GM21423 (cell line): ENCODE data around the gene VWA7.

ENCODE experiments used
- ATAC-seq: cut with Tn5 transposase; IDR thresholded peaks from one replicate; pipeline ENCODE4 v1.9.1; 2021; ENCODE audit warnings: mild to moderate bottlenecking, moderate library complexity; ENCODE audit not compliant: unreplicated experiment

VWA7 gene

DNA sequence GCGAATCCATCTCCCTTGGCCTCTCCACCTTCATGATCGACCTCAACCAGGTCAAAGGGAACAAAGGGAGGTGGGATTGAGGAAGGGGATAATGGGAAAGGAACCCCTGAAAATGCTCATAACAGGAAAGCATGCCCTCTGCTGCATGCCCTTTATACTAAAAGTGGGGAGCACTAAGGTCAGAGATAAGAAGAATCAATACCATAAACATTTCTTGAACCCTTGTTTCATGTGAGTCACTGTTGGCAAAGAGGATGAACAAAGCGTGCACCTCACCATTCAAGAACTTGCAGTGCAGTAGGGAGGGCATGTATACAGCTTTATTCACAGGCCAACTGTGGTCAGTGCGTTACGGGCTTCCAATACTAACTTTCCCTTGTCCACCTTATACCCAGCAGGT, 16.3 kb downstream of the VWA7 start:
- ATAC-seq: no peak

DNA sequence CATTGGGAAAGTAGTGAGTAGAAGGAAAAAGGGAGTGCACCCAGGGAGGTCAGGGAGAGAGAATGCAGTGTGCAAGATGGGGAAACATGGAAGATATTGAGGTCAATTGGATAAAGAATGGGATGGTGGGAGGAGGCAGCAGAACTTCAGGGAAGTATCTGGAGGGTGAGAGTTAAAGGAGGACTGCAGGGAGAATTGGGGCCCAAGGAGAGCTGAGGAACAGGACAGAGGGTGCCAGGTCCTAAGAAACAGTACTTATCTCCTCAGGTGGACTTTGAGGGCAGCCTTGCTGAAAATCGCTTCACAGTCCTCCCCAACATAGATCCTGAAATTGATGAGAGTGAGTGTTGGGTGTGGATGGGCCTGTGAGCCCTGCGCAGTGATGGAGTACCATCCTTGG, 18.8 kb downstream of the VWA7 start:
- no peak for ATAC-seq

DNA sequence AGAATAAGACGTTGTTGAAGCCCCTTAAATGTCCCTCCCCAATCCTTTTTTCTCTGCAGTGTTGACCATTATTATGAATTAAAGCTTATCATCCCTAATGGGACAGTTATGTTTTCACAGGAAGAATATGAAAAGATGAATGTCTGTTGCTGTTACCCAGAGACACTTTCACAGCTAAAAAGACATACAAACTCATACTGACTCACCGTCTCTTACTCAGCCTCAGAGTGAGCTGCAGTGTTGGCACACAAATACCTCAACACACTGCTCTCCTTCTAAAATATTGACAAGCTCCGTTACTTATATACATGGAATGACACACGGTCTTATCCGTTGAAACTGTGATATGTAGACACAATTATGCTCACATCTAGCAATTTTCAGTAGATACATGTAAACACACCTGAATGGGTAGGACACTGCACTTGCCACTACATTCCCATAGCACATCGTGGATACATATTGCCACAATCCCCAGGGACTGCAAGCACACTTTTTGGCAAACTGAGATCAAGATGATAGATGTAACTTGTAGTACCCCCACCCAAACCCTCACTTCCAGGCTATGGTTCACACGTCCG, 24.3 kb downstream of the VWA7 start:
- no peak for ATAC-seq

DNA sequence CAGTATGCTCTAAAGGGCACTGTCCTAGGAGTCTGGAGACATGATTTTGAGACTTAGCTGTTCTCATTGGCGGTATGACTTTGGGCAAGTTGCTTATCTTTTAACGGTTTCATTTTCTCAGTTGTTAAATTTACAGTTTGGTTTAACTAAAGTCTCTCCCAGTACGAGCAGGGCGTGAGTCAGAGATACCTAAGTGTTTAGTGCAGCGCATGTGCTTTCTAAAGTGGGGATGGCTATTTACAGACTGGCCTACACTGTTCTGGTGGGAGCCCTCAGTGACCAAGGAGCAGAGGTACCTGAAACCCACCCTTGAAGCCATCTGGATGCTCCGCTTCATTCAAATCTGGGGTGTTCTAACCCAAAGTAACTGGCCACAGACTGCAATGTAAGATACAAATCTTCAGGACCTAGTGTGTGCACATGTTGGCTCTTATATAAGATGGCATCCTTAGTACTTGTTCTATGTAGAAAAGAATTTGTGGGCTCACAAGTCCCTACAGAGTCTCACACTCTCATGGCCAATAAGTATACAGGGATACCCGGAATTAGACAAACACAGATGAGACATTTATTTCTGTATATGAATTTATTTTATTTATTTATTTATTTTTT, 26.6 kb downstream of the VWA7 start:
- no peak for ATAC-seq

DNA sequence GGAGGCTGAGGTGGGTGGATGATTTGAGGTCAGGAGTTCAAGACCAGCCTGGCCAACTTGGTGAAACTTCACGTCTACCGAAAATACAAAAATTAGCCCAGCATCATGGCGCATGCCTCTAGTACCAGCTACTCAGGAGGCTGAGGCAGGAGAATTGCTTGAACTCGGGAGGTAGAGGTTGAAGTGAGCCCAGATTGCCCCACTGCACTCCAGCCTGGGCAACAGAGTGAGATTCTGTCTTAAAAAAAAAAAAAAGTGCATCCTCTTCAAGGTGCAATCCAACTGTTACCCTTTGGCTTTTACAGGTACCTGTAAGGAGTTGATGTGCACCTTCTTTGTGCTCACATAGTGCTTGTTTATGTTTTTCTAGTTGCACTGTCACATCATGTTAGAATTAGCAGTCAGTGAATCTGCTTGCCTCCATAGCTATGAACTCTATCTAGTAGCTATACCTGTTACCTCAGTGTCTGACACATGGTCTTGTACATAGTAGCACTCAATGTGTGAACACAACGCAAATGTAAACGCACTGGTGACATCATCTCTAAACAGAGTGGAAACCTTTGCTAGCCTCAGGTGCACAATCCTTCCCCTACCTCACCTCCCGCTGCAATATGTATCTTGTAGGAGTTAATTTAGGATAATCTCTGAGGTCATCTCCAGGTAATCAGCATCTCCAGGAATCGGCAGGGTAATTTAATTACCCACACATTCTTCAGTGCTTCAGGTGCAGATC, 27.7 kb downstream of the VWA7 start:
- ATAC-seq: no peak

DNA sequence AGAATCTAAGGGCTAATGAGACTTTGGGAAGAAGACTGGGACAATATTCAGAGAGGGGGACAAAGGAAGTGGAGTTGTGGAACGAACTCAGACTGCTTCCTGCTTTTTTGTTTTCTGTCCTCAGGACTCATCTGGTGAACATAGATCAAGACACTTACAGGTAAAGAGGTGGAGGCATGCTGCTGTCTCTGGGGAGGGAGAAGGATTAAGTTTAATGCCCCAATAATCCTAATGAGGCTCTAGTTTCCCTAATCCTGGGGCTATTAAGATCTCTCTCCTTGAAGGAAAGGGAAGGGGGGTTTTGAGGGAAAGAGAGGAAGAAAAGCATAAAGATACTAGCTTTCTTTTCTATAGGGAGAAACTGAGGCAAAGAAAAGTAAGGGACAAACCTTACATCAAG, 32.7 kb downstream of the VWA7 start:
- ATAC-seq: no peak

DNA sequence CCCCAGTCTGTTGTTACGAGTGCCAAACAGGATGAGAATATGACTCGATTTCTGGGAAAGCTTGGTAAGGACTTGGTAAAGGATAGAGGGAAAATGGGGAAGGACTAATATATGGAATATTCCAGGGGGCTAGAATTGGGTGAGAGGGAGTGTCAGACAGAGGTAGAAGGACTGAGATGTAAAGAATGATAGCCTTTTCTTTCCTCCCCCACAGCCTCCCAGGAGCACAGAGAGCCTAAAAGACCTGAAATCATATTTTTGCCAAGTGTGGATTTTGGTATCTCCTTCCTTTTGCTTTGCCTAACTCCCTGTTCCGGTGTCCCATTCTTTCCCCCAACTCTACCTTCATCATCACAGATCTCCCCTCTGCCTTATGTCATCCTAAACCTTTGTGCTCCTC, 34.2 kb downstream of the VWA7 start:
- no peak for ATAC-seq

DNA sequence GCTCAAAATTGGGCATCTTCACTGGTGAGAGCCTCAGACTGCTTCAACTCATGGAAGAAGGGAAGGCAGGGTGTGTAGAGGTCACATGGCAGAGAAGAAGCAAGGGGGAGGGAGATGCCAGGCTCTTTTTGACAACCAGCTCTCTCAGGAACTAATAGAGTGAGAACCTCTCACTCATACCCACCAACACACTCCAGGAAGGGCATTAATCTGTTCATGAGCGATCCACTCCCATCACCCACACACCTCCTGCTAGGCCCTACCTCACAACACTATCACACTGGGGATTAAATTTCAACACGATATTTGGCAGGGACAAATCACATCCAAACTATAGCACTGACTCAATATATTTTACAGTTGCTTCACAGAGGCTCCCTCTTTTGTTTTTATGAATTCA, 35.3 kb downstream of the VWA7 start:
- ATAC-seq: no peak

DNA sequence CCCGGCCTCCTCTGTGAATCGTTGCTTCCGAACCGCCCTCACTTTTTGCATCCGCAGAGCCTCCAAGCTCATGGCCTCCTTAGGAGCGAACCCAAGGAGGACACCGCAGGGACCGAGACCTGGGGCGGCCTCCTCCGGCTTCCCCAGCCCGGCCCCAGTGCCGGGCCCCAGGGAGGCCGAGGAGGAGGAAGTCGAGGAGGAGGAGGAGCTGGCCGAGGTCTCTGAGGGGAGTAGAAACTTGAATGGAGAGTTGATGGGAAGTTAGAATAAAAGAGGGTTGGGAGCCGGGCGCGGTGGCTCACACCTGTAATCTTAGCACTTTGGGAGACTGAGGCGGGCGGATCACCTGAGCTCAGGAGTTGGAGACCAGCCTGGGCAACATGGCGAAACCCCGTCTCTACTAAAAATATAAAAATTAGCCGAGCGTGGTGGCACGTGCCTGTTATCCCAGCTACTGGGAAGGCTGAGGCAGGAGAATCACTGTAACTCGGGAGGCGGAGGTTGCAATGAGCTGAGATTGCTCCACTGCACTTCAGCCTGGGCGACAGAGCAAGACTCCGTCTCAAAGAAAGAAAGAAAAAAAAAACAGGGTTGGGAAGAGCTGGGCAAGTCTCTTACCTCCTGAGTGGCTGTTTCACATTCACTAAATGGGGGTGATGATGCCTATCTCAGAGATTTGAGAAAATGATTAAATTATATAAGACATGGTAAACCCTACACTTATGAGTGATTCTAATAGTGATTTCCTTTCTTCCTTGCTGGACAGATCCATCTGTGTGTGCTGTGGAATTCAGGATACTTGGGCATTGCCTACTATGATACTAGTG, 36.5 kb downstream of the VWA7 start:
- no peak for ATAC-seq

DNA sequence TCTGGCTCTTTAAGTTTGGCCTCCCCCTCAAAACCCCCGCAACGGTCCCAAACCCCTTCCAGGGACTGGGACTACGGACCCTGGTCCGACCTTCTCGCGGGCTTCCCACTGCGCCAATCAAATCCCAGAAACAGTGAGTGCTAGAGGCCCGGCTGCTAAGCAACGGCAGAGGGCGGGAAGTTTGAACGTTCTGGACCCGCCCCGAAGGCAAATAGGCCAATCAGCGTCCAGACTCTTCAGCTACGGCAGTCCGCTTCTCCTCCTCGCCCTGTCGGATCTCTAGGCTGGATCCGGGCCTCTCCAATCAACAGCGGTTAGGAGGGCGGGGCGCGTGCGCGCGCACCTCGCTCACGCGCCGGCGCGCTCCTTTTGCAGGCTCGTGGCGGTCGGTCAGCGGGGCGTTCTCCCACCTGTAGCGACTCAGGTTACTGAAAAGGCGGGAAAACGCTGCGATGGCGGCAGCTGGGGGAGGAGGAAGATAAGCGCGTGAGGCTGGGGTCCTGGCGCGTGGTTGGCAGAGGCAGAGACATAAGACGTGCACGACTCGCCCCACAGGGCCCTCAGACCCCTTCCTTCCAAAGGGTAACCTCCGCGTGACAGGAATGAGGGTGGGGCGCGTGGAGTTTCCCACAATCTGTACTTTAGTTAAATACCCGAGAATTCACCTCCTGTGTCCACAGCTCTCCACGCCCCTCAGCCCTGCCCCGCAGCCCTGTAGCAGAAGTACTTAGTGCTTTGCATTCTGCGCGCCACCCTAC, 37.3 kb downstream of the VWA7 start, which contains the start of gene MSH5:
Gene MSH5, plus strand, starts transcription at position 367 of the 758 bp plus-strand sequence. CDS start 462 bp downstream, outside the sequence.
- peak; percentile 69 for ATAC-seq

DNA sequence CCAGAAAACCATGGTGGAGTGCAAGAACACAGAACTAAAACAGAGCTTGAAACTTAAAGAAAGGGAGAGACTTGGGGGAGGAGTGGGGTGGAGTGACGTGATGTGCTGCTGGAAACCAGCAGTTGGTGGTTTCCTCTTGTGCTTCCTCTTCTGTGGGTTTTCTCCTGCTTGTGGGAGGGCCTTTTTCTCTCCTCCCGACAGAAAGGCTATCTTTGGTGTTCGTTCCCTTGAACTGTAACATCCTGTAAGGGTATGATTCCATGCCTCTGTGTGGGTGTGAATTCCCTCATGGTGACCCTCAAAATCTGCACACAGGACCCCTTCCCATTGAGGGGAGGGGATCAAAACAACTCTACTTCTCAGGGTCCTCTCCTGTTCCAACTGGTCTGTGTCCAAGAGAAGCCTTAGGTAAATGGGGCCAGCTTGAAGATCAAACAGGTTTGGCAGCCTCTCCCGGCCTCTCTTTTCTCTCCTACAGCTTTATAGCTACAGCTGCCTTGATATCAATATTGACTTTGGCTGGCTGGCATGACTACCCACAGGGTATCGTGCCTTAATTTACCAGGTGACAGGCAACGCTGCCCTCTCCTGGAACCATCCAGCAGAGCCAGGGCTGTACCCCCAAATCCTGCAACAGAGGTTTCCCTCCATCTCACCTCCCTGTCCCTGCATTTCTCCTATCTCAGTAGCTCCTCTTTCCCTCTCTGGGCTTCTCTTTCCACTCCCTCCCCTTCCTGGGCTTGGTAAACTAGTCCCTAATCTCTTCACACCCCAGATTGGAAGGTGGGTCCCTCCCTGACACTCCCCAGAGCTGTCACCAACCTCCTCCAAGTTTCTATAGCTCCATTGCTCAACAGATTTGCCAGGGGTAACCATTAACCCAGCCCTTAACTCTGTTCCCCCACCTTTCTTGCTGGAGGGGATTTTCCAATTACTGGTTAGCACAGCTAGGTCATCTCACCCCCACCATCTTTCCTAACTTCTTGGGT, 38.8 kb downstream of the VWA7 start:
- no peak for ATAC-seq

DNA sequence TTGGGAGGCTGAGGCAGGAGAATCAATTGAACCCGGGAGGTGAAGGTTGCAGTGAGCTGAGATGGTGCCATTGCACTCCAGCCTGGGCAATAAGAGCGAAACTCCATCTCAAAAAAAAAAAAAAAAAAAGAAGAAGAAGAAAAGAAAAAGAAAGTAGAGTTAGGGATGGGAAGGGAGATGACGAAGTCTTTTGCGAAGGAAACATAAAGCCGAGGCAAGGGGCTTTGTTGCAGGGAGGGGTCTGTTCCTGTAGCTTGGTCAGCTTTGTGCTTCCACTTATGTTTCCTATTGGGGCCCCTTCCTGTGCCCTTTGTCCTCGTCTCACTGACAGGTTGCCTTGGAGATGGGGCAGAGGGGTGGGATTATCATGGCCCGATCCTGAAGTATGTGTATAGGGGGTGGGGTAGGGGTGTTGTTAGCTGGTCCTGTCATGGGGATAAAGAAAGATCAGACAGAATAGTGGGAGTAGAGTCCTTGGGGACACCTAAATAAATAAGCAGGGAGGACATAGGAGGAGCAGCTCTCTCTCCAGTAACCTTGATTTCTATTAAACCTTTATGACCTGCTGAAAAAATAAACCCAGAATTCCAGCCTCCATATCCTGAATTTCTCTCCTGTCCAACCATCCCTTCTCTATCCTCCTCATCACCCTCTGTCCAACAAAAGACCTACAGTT, 39.7 kb downstream of the VWA7 start:
- no peak for ATAC-seq

DNA sequence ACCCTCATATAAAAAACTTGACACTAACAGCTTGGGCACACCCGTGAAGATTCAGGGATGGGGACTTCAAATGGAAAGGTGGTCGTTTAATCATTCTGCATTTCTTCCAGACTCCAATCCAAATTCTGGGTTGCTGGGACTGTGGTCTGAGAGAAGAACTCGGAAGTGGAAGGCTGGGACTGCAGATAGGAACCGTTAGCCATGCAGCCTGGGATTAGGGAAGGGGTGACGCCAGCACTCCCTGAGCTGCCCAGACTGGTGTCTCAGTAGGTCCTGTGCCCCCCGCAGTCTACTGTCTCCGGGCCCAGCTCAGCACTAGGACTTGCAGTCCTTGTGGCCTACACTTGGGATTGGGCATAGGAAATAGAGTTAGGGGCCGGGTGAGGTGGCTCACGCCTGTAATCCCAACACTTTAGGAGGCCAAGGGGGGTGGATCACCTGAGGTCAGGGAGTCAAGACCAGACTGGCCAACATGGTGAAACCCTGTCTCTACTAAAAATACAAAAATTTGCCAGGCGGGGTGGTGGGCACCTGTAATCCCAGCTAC, 40.3 kb downstream of the VWA7 start:
- ATAC-seq: no peak

DNA sequence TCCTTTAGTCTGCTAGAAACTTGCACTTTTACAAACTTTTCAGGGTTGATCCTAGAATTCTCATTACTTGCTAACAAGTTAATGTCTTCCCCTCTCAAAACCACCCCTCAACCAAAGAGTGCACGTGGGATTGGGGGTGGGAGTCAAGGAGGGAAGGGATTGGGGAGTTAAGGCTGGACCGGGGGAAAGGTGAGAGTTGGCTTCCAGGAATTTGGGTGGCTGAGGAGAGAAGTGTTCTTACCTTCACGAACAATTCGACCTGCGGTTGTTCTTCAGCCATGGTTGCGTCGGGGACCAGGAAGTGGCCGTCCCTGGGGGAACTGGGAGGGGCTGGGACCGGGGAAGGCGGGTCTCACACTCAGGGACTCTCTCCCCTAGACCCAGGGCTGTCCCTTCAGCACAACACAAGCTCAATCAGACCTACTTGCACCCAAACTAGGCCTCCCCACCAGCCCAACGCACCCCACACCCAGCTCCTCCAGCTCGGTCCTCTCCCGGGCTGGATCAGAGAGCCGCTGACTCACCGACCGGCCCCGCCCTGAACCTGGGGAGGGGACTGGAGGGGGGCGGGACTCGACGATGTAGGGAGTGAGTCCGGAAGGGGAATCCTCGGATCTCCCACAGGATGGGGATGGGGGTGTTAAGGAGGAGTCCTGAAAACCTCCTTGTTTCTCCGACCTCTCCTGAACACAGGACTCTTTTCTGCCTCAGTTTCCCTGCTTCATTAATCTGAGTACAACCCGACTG, 40.9 kb downstream of the VWA7 start, which contains the start of gene CLIC1:
Gene CLIC1, minus strand, starts transcription at position 510 of the 747 bp plus-strand sequence. Its CDS starts 230 bp downstream, at position 280.
- no peak for ATAC-seq

DNA sequence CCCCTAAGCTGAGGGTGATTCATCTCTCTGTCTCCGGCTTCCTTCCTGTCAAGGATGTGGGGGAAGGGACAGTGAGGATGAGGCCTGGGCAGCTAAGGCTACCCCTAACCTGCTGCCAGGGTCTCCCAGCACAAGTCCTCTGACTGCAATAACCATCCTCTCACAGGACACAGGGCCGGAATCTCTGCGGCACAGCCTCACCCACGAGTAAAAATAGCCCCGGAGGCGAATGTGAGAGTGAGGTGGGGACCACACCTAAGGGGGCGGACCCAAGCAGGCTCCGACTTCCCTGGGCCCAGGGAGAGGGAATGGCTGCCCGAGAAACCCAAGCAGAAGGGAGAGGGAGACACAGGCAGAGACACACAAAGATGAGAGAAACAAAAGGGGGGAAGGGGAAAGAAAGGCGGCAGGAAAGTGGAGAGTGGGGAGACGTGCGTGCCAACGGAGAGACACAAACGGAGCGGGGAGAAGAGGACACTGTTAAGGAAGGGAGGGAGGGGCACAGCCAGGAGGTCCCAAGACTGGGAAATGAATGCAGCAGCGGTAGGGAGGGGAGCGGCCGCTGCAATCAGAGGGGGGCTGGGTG, 42.2 kb downstream of the VWA7 start:
- ATAC-seq: peak; percentile 30

DNA sequence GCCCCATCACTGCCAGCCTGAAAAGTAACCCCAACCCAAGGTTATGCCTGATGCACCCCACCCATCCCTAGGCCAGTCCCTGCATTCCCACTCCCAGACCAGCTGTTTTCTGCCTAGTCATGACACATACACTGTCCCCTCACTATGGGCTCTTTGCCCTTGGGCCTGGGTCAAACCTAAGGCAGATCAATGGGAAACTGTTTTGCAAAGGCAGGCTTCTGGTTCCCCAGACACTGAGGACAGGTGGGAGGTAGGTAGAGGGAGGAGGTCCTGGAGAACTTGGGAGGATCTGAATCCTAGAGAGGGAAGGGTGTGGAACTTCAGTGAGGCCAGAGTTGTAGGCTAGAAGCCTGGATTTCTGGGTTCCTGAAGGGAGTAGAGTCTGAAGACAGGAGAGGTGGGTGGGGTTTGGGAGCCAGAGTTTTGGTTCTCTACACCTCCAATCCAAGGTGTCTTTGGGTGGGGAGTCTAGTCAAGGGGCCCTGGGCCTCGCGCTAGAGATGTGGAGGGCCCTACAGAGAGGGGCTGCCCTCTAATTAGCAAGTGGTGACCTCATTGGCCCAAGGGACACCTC, 42.8 kb downstream of the VWA7 start:
- no peak for ATAC-seq

DNA sequence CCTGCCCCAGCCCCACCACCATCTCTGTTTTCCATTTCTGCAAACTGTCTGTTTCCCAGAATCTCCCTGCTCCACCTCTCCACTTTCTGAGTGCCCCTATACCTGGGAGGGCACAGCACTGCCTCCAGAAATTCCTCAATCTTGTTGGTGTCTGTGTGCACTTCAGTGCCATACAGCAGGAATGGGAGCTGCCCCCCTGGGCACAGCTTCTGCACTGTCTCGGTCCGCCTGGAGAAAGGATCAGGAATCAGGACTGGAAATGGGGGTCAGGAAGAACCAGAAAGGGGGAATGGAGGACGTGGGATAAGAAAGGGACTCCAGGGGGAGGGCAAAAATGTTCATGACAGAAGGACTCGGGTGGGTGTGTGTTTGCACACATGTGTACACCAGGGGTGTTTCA, 43.4 kb downstream of the VWA7 start:
- no peak for ATAC-seq
